Right atrium auricular region (tissue), 2 donors: ENCODE results near the gene ZDHHC16. TPM values are rescaled to one million over a fixed set of nuclear protein-coding genes. Genes with fewer than 3 reads are reported as not detected.
"Not testable (repeated sequence)": the region's sequence is repeated elsewhere in the genome, so short reads cannot be mapped to it uniquely, and the experiment has no call there.

Source experiments
- DNase-seq: peaks from one replicate; pipeline ENCODE4 v3.0.0-alpha.2; 2019; ENCODE audit warnings: low spot score
- H3K27ac ChIP-seq, 2 donors: fragments of 200-600 bp; sonication (generic); 1 replicate in 1 of 2; 2 replicates in 1 of 2; pipeline ENCODE4 v1.5.1; 2016 to 2019
- H3K27me3 ChIP-seq, 2 donors: fragments of 200-600 bp; sonication (generic); one replicate each; pipeline versions ENCODE4 v1.5.1 to v1.6.0; 2017 to 2019
- H3K36me3 ChIP-seq: fragments of 200-600 bp; sonication (generic); one replicate; pipeline ENCODE4 v1.5.1; 2016
- H3K4me1 ChIP-seq, 2 donors: fragments of 200-600 bp; sonication (generic); one replicate each; pipeline versions ENCODE4 v1.5.1 to v1.6.0; 2017 to 2019
- H3K4me3 ChIP-seq, 2 donors: fragments of 200-600 bp; sonication (generic); 1 replicate in 1 of 2; 2 replicates in 1 of 2; pipeline ENCODE4 v1.5.1; 2017 to 2019; ENCODE audit warnings: mild to moderate bottlenecking in 1 of 2, moderate library complexity in 1 of 2
- H3K9me3 ChIP-seq, 2 donors: fragments of 200-600 bp; sonication (generic); one replicate each; pipeline ENCODE4 v1.5.1; 2019
- CTCF ChIP-seq, 2 donors: fragments of 200-600 bp; sonication (generic); IDR thresholded peaks; one replicate each; pipeline ENCODE4 v1.5.1; 2019; ENCODE audit warnings: antibody characterized with exemption in 2 of 2
- total RNA-seq, 2 donors: library from RNA; depleted of rRNA; stranded (reverse); fragments of >200 nt; gene quantifications; one replicate each; pipeline ENCODE4 v1.1.0, GENCODE V29; 2016

The ZDHHC16 gene
- total RNA-seq, 2 donors from 2014 or later, result 28.2 to 39.0 TPM

DNA sequence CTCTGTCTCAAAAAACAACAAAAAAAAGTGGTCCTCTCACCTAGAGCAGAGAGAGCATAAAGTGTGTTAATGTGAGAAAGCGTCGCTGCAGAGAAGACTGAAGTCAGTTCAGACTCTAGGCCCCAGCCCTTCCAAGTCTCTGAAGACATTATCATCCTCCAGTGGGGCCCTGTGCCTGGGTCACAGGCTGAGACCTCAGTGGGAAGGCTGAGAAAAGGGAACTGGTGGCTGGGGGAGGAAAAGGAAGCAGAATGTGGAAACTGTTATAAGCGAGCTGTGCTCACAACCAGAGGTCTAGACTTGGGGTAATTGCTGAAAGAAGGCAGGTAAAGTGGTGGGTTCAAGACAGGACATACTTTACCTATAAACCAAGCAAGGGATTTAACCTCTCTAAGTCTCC lies 39.9 kb upstream of the ZDHHC16 start:
- Histone ChIP-seq H3K9me3 (no peaks in the 10 kb centered on the region), H3K36me3 (no peaks in the 10 kb centered on the region), H3K4me3 (no peak overlapping the region), H3K27ac (no peak overlapping the region), H3K27me3 (no peaks in the 10 kb centered on the region), H3K4me1 (peaks cover 0 to 9% of the 10 kb centered on the region in 2 donors)
- no peak for TF ChIP-seq CTCF (IDR thresholded peaks at IDR 0.05)
- no peak for DNase-seq

GRCh38 chr10:97406483-97406882 lies 39.5 kb upstream of the ZDHHC16 start:
- not testable (repeated sequence) for H3K4me1 ChIP-seq, DNase-seq, H3K36me3 ChIP-seq, H3K9me3 ChIP-seq, H3K27me3 ChIP-seq, H3K27ac ChIP-seq, H3K4me3 ChIP-seq

- Histone ChIP-seq H3K4me1 (peaks cover 0 to 9% of the 10 kb centered on the region in 2 donors), H3K36me3 (no peaks in the 10 kb centered on the region), H3K27me3 (no peaks in the 10 kb centered on the region), H3K27ac (no peak overlapping the region), H3K9me3 (no peaks in the 10 kb centered on the region), H3K4me3 (peak overlapping the region in 1 of 2 donors; percentile 16)
- peak; percentile 52 to 83 for TF ChIP-seq CTCF (IDR thresholded peaks at IDR 0.05)
- no peak for DNase-seq
Observed at GRCh38 chr10:97407211-97407951, 38.6 kb upstream of the ZDHHC16 start.

- Histone ChIP-seq H3K36me3 (no peaks in the 10 kb centered on the region), H3K27ac (no peak overlapping the region), H3K27me3 (no peaks in the 10 kb centered on the region), H3K4me1 (peaks cover 0 to 9% of the 10 kb centered on the region in 2 donors), H3K9me3 (no peaks in the 10 kb centered on the region), H3K4me3 (no peak overlapping the region)
- no peak for DNase-seq
- TF ChIP-seq CTCF (IDR thresholded peaks at IDR 0.05), result no peak
Observed at GRCh38 chr10:97407952-97408248, 38.1 kb upstream of the ZDHHC16 start.

GRCh38 chr10:97408496-97408992 lies 37.4 kb upstream of the ZDHHC16 start:
- DNase-seq, result no peak
- H3K4me1 ChIP-seq, result peaks cover 0 to 9% of the 10 kb centered on the region in 2 donors
- H3K9me3 ChIP-seq, result no peaks in the 10 kb centered on the region
- no peak overlapping the region for H3K27ac ChIP-seq
- H3K36me3 ChIP-seq, result no peaks in the 10 kb centered on the region
- H3K27me3 ChIP-seq, result no peaks in the 10 kb centered on the region
- TF ChIP-seq CTCF (IDR thresholded peaks at IDR 0.05), result no peak
- H3K4me3 ChIP-seq, result no peak overlapping the region

DNA sequence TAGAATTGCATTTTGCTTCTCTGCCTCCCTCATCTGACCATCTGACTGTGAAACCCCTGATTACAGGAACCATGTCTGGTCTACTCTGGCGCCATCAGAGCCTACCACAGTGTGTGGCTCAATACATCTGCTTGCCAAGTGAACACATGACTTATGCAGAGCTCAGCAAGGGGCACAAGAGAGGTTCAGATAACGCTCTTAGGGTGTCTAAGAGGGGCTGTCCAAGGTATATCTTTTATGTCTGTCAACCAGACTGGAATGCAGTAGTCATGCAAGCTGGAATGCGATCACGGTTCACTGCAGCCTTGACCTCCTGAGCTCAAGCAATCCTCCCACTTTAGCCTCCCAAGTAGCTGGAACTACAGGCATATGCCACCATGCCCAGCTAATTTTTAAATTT lies 34.6 kb upstream of the ZDHHC16 start:
- peaks cover 0 to 9% of the 10 kb centered on the region in 2 donors for H3K4me1 ChIP-seq
- H3K9me3 ChIP-seq, result no peaks in the 10 kb centered on the region
- no peak overlapping the region for H3K4me3 ChIP-seq
- no peak for TF ChIP-seq CTCF (IDR thresholded peaks at IDR 0.05)
- no peak for DNase-seq
- no peak overlapping the region for H3K27ac ChIP-seq
- H3K27me3 ChIP-seq, result no peaks in the 10 kb centered on the region
- no peaks in the 10 kb centered on the region for H3K36me3 ChIP-seq
